Naive B cell (primary cell): ENCODE data around the gene ZNF230. TPM values are rescaled to one million over a fixed set of nuclear protein-coding genes. Genes with fewer than 3 reads are reported as not detected.

ENCODE experiments used
- ATAC-seq, 2 donors: fragments of 150-1000 bp; cut with Tn5 transposase; 2 replicates each; pipeline ENCODE4 v1.10.0; 2021; ENCODE audit warnings: low read depth in 2 of 2, mild to moderate bottlenecking in 2 of 2, moderate library complexity in 2 of 2
- DNase-seq: peaks from one replicate; pipeline ENCODE4 v3.0.0; 2022
- H3K27ac Mint-ChIP-seq, 6 donors: one replicate each; pipeline ENCODE4 v1.8.0; 2020 to 2022; ENCODE audit warnings: mild to moderate bottlenecking in 6 of 6, mixed read lengths in 6 of 6, moderate library complexity in 5 of 6, inconsistent platforms in 2 of 6
- H3K27me3 Mint-ChIP-seq, 3 donors: one replicate each; pipeline ENCODE4 v1.8.0; 2021 to 2022; ENCODE audit warnings: mixed read lengths in 3 of 3, mild to moderate bottlenecking in 1 of 3
- H3K36me3 Mint-ChIP-seq, 2 donors: one replicate each; pipeline ENCODE4 v1.8.0; 2020 to 2022; ENCODE audit warnings: mixed read lengths in 2 of 2, inconsistent platforms in 1 of 2, mild to moderate bottlenecking in 1 of 2
- H3K4me1 Mint-ChIP-seq, 3 donors: one replicate each; pipeline ENCODE4 v1.8.0; 2020 to 2022; ENCODE audit warnings: mixed read lengths in 3 of 3, inconsistent platforms in 1 of 3, mild to moderate bottlenecking in 1 of 3, moderate library complexity in 1 of 3
- H3K4me3 Mint-ChIP-seq, 8 donors: one replicate each; pipeline ENCODE4 v1.8.0; 2020 to 2022; ENCODE audit warnings: mild to moderate bottlenecking in 8 of 8, mixed read lengths in 8 of 8, moderate library complexity in 8 of 8, inconsistent platforms in 2 of 8
- H3K9me3 Mint-ChIP-seq, 7 donors: one replicate each; pipeline ENCODE4 v1.8.0; 2020 to 2022; ENCODE audit warnings: mixed read lengths in 7 of 7, mild to moderate bottlenecking in 5 of 7, inconsistent platforms in 2 of 7, moderate library complexity in 1 of 7
- polyA plus RNA-seq, 6 donors: library from polyadenylated mRNA; unstranded; fragments of 300-500 nt; fragmentation: Illumina TruSeq; gene quantifications; one replicate each; pipeline ENCODE4 v1.2.3, GENCODE V29; 2021; ENCODE audit warnings: low read depth in 6 of 6

ZNF230 gene
- polyA plus RNA-seq, 6 donors from 2014 or later, result 1.9 to 8.8 (median 3.9) TPM

GRCh38 chr19:44055870-44056269 is 53.1 kb downstream of the ZNF230 start:
- Mint-ChIP-seq H3K4me1 (peaks cover 13 to 27% (median 22%) of the 10 kb centered on the region in 3 donors), H3K9me3 (peaks cover under 1 to 23% (median 7%) of the 10 kb centered on the region in 7 donors), H3K27me3 (no peaks in the 10 kb centered on the region), H3K27ac (no peak overlapping the region), H3K36me3 (peaks cover 22 to 40% of the 10 kb centered on the region in 2 donors), H3K4me3 (peak overlapping the region in 1 of 8 donors; percentile 11)
- ATAC-seq (no peak), DNase-seq (no peak)

GRCh38 chr19:44059229-44059628 is 56.5 kb downstream of the ZNF230 start:
- H3K4me3 Mint-ChIP-seq, result no peak overlapping the region
- no peak overlapping the region for H3K27ac Mint-ChIP-seq
- H3K27me3 Mint-ChIP-seq, result no peaks in the 10 kb centered on the region
- peaks cover 0 to 2% (median 0%) of the 10 kb centered on the region in 3 donors for H3K4me1 Mint-ChIP-seq
- peaks cover 49 to 70% of the 10 kb centered on the region in 2 donors for H3K36me3 Mint-ChIP-seq
- peaks cover 8 to 44% (median 12%) of the 10 kb centered on the region in 7 donors for H3K9me3 Mint-ChIP-seq
- ATAC-seq, result no peak
- DNase-seq, result no peak

DNA sequence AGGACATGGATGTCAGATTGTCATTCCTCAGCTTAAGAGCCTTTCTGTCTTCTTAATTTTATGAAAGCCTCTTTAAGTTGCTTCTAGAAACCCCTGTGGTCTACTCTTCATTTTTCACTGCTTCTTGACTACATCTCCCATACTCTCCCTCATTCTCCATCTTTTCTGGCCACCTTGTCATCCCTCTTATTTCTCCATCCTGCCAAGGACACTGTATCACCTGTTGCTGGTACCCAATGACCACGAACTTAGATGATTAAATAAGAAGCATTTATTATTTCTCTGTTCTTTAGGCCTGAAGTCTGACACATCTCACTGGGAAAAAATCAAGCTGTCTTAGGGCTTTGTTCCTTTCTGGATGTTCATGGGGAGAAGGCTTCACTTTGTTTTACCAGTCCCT is 58.3 kb downstream of the ZNF230 start:
- Mint-ChIP-seq H3K27me3 (no peaks in the 10 kb centered on the region), H3K4me1 (no peaks in the 10 kb centered on the region), H3K27ac (no peak overlapping the region), H3K4me3 (no peak overlapping the region), H3K36me3 (peaks cover 58 to 67% of the 10 kb centered on the region in 2 donors), H3K9me3 (peaks cover 10 to 52% (median 14%) of the 10 kb centered on the region in 7 donors)
- no peak for ATAC-seq
- DNase-seq, result no peak

Other genes starting within 250 kb of the ZNF230 start
- 10 to 100 TPM in 2 of 6 donors, 1 to 10 TPM in 4; 2.7 to 13.0 (median 8.2) TPM for gene SMG9, start 248.0 kb upstream of the ZNF230 start, polyA plus RNA-seq
- 10 to 100 TPM in 4 of 6 donors, 1 to 10 TPM in 2; 9.7 to 17.2 (median 10.3) TPM for gene KCNN4, start 222.0 kb upstream of the ZNF230 start, polyA plus RNA-seq
- under 1 TPM in 2 of 6 donors, not detected in 4; 0.28 to 0.65 TPM for gene LYPD5, start 200.5 kb upstream of the ZNF230 start, polyA plus RNA-seq
- gene ZNF283, start 175.6 kb upstream of the ZNF230 start, polyA plus RNA-seq, result 1 to 10 TPM in 5 of 6 donors, not detected in 1; 2.0 to 6.4 (median 5.5) TPM
- 10 to 100 TPM in 1 of 6 donors, 1 to 10 TPM in 5; 3.1 to 11.3 (median 6.6) TPM for gene ZNF404, start 119.0 kb upstream of the ZNF230 start, polyA plus RNA-seq
- gene ZNF45, start 67.7 kb upstream of the ZNF230 start, polyA plus RNA-seq, result 10 to 100 TPM in 5 of 6 donors, 1 to 10 TPM in 1; 5.2 to 26.1 (median 15.1) TPM
- 1 to 10 TPM in 2 of 6 donors, under 1 TPM in 3, not detected in 1; 0.41 to 4.6 (median 0.97) TPM for gene ZNF221, start 51.7 kb upstream of the ZNF230 start, polyA plus RNA-seq
- gene ZNF155, start 18.8 kb upstream of the ZNF230 start, polyA plus RNA-seq, result 1 to 10 TPM in 5 of 6 donors, not detected in 1; 1.9 to 4.4 (median 3.2) TPM
- gene ZNF222, start 22.4 kb downstream of the ZNF230 start, polyA plus RNA-seq, result 1 to 10 TPM; 3.6 to 5.3 (median 4.6) TPM
- gene ZNF223, start 49.1 kb downstream of the ZNF230 start, polyA plus RNA-seq, result 1 to 10 TPM in 5 of 6 donors, not detected in 1; 1.9 to 3.3 (median 2.9) TPM
- 1 to 10 TPM in 3 of 6 donors, under 1 TPM in 3; 0.09 to 1.2 (median 0.95) TPM for gene ZNF284, start 69.2 kb downstream of the ZNF230 start, polyA plus RNA-seq
- 10 to 100 TPM in 4 of 6 donors, 1 to 10 TPM in 2; 7.5 to 20.7 (median 12.5) TPM for gene ZNF224, start 91.4 kb downstream of the ZNF230 start, polyA plus RNA-seq
- gene ZNF225, start 110.4 kb downstream of the ZNF230 start, polyA plus RNA-seq, result 1 to 10 TPM; 2.2 to 6.4 (median 3.3) TPM
- gene ZNF234, start 138.6 kb downstream of the ZNF230 start, polyA plus RNA-seq, result 1 to 10 TPM; 1.1 to 8.2 (median 4.9) TPM
- gene ZNF226, start 162.1 kb downstream of the ZNF230 start, polyA plus RNA-seq, result 10 to 100 TPM; 26.0 to 38.5 (median 30.8) TPM
- gene ZNF227, start 209.6 kb downstream of the ZNF230 start, polyA plus RNA-seq, result 10 to 100 TPM; 13.7 to 27.9 (median 16.2) TPM